ENCODE results near the gene ALPL.

- TF ChIP-seq ZBTB43 (CRISPR knock-in tag; IDR thresholded peaks at IDR 0.05) (no peak), USF1 (CRISPR knock-in tag; IDR thresholded peaks at IDR 0.05) (no peak), NFYB (CRISPR knock-in tag; conservative IDR thresholded peaks at IDR 0.05; ENCODE audit: low read depth) (no peak), ATF3 (CRISPR knock-in tag; conservative IDR thresholded peaks at IDR 0.05) (no peak), CTCF (IDR thresholded peaks at IDR 0.05) (no peak), ZNF396 (CRISPR knock-in tag; IDR thresholded peaks at IDR 0.05; ENCODE audit: borderline replicate concordance) (no peak), PRDM15 (CRISPR knock-in tag; IDR thresholded peaks at IDR 0.05) (no peak), AFF4 (CRISPR knock-in tag; IDR thresholded peaks at IDR 0.05; ENCODE audit: borderline replicate concordance) (no peak), ZNF416 (CRISPR knock-in tag; IDR thresholded peaks at IDR 0.05) (no peak), KAT7 (CRISPR knock-in tag; IDR thresholded peaks at IDR 0.05; ENCODE audit: borderline replicate concordance) (no peak), TEAD4 (CRISPR knock-in tag; IDR thresholded peaks at IDR 0.05) (no peak), HMGA2 (CRISPR knock-in tag; IDR thresholded peaks at IDR 0.05) (no peak), TCF7 (CRISPR knock-in tag; IDR thresholded peaks at IDR 0.05; ENCODE audit: low read depth) (no peak), GRHL2 (CRISPR knock-in tag; IDR thresholded peaks at IDR 0.05; ENCODE audit: insufficient replicate concordance, severe bottlenecking) (no peak)
These were observed 83.1 kb downstream of the ALPL start for GRCh38 chr1:21592086-21592865.
